Activated T-helper 1 cell treated with anti-CD3 and anti-CD28 coated beads, Interleukin-12 subunit alpha, Interleukin-12 subunit beta, Interleukin-2, Interleukin-4 antibody, amounts not matched to agents 30 ng/mL and 10 ng/mL and 1 ng/mL, durations not matched to agents 14 hours and 24 hours and 36 hours (primary cell): Measurements from ENCODE around the gene KLRK1. TPM values are rescaled to one million over a fixed set of nuclear protein-coding genes. Genes with fewer than 3 reads are reported as not detected.
"Not testable (repeated sequence)": the region's sequence is repeated elsewhere in the genome, so short reads cannot be mapped to it uniquely, and the experiment has no call there.

Source experiments
- DNase-seq: peaks from one replicate; pipeline ENCODE4 v3.0.0; 2021; ENCODE audit warnings: low spot score
- H3K27ac Mint-ChIP-seq: one replicate; pipeline ENCODE4 v1.8.0; 2021; ENCODE audit warnings: mild to moderate bottlenecking, mixed read lengths
- H3K27me3 Mint-ChIP-seq: one replicate; pipeline ENCODE4 v1.8.0; 2022; ENCODE audit warnings: mild to moderate bottlenecking, moderate library complexity, mixed read lengths; ENCODE audit not compliant: insufficient read depth
- H3K36me3 Mint-ChIP-seq: one replicate; pipeline ENCODE4 v1.8.0; 2021; ENCODE audit warnings: low read depth, mixed read lengths
- H3K4me1 Mint-ChIP-seq: one replicate; pipeline ENCODE4 v1.8.0; 2021; ENCODE audit warnings: low read depth, mixed read lengths
- H3K4me3 Mint-ChIP-seq: one replicate; pipeline ENCODE4 v1.8.0; 2021; ENCODE audit warnings: mild to moderate bottlenecking, moderate library complexity, mixed read lengths
- H3K9me3 Mint-ChIP-seq: one replicate; pipeline ENCODE4 v1.8.0; 2021; ENCODE audit warnings: mixed read lengths
- intact Hi-C: fragments of 100-400 bp; cut with micrococcal nuclease; formaldehyde crosslinking; loops from one replicate; pipeline ENCODE4 v1.15.1; 2024
- total RNA-seq: library from RNA; stranded (reverse); gene quantifications from 2 replicates; pipeline ENCODE4 v1.2.3, GENCODE V29; 2022

Gene KLRK1
- total RNA-seq, 1 donor from 2014 or later, result not detected

DNA sequence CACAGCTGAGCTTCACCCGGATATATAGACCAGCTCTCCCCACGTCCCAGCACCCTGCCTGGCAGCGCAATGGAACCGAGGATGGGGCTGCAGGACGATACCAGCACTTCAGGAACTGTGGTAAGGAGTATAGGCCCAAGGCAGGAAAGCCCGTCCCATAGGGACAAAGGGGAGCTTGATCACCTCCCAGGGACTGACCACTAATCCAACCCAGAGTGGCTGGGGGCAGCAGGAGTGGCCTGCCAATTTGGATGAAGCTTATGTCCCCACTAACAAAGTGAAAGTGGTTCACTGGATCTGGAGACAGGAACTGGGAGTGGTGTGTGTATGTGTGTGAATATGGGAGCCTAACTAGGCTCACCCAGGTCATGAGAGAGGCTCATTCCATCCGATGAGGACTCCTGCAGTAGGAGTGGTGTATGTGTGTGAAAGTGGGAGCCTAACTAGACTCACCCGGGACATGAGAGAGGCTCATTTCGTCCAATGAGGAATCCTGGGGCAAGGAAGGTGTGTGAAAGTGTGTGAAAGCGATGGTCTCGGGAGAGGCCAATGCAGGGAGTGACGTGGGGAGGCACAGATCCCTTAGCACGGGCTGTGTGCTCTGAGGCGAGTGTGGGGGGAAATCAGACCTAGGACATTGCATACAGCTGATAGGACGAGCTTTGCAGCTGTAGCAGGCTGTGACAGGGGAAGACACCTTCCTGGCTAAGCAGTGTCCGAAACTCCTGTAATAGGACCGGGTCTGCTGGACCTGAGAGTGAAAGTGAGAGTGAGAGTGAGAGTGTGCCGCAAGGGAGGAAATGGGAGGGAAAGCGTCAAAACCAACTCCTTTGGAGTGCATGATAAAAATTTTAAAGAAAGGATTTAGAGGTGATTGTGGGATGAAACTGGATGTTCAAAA lies 25.7 kb downstream of the KLRK1 start:
- Mint-ChIP-seq H3K4me1 (no peaks in the 10 kb centered on the region), H3K4me3 (no peak overlapping the region), H3K9me3 (peaks cover 6% of the 10 kb centered on the region), H3K27ac (no peak overlapping the region), H3K36me3 (no peaks in the 10 kb centered on the region), H3K27me3 (peaks cover 41% of the 10 kb centered on the region)
- intact Hi-C loops, result loop anchor here (2.0 to 5.0 kb wide), 3 partner anchors 59 to 1337 kb away; partner anchors contain the start of gene GABARAPL1
- DNase-seq, result peak; percentile 16

DNA sequence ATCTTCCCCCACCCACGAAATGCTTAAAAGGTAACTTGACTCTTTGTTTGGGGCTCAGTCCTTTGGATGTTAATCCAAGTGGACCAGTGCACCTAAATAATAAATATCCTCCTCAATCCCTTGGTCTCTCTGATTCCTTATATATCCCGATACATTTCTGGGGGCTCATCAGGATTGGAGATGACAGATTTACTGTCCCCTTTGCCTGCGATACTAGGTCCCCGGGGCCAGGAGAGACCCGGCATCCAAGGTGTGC lies 26.3 kb downstream of the KLRK1 start:
- Mint-ChIP-seq H3K27ac (no peak overlapping the region), H3K36me3 (no peaks in the 10 kb centered on the region), H3K4me3 (no peak overlapping the region), H3K9me3 (peaks cover 6% of the 10 kb centered on the region), H3K27me3 (peaks cover 44% of the 10 kb centered on the region), H3K4me1 (no peaks in the 10 kb centered on the region)
- no peak for DNase-seq
- intact Hi-C loops, result loop anchor here (5.0 kb wide), 1 partner anchor 1336 kb away; no protein-coding TSS in a partner anchor

DNA sequence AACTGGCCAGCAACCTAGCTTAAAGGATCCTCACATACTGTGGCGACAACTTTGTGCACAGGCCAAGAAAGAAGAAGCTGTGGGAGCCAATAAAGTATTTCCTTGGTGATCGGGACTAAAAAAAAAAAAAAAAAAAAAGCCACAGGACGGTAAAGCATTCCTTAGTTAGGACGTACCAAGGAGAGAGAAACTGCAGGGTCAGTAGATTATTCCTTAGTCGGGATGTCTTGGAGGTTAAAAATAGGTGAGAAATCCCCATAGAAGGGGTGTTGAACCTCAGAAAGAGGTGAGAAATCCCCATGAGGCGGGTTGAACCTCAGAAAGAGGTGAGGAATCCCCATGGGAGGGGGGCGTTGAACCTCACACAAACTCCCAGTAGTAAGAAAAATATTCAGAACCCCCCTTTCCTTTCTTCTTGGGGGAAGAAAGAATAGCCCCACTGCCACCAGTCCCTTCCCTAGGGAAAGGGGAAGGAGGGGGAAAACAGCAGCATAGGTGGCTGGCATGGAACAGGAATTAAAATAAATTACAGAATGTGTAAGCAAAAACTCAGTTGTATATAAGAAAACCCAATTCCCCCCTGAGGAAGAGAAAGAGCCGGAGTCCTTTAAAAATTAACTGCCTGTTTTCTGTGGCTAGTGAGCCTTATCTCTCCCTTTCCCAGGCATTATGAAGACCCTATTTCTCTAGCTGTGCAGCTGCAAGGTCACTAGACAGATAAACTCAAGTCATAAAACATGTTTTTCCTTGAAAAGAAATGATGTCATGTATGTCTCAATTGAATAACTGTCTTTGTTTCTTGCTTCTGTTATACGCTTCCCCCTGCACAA lies 26.8 kb downstream of the KLRK1 start:
- Mint-ChIP-seq H3K36me3 (no peaks in the 10 kb centered on the region), H3K4me1 (no peaks in the 10 kb centered on the region), H3K27me3 (peaks cover 42% of the 10 kb centered on the region), H3K27ac (no peak overlapping the region), H3K4me3 (no peak overlapping the region), H3K9me3 (peaks cover 2% of the 10 kb centered on the region)
- intact Hi-C loops, result loop anchor here (5.0 kb wide), 1 partner anchor 1336 kb away; no protein-coding TSS in a partner anchor
- no peak for DNase-seq

DNA sequence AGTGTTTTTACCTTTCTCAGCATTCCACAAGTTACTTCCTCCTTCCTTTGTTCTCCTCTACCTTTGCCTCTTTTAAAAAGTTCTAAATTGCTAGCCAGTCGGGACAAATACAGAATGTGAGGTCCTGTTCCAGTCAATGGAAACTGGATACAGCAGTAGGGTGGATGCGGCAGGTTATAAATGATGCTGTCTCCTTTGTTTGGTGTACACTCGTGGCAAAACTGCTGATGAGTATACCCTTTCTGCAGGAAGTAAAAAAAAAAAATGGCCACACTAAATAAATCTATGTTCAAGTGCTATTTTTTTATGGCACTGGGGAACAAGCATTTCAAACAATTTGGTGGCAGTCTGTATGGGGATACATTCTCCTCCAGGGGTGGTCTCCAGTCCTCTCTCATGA lies 27.5 kb downstream of the KLRK1 start:
- no peak overlapping the region for H3K4me3 Mint-ChIP-seq
- no peaks in the 10 kb centered on the region for H3K4me1 Mint-ChIP-seq
- no peaks in the 10 kb centered on the region for H3K36me3 Mint-ChIP-seq
- H3K27me3 Mint-ChIP-seq, result peaks cover 39% of the 10 kb centered on the region
- H3K9me3 Mint-ChIP-seq, result no peaks in the 10 kb centered on the region
- intact Hi-C loops, result loop anchor here (5.0 kb wide), 1 partner anchor 1335 kb away; no protein-coding TSS in a partner anchor
- no peak for DNase-seq
- H3K27ac Mint-ChIP-seq, result no peak overlapping the region

DNA sequence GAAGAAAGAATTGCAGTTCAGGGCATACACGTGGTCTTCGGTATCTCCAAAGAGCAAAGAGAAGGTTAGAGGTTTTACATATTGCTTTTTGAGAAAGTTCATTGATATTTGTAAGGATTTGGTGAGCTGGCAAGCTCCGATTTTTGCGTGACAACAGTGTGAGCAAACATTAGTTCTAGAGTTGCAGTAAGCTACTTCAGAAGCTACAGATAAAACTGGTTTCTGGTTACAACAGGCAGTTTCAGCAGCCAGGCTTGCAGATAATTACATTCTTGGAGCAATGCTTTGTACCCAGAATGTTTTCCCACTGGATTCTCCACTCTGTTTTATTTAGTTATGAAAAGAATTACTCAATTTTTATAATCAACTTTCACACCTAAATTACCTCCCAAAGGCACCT lies 28.2 kb downstream of the KLRK1 start:
- peaks cover 35% of the 10 kb centered on the region for H3K27me3 Mint-ChIP-seq
- no peaks in the 10 kb centered on the region for H3K4me1 Mint-ChIP-seq
- H3K36me3 Mint-ChIP-seq, result no peaks in the 10 kb centered on the region
- no peak overlapping the region for H3K4me3 Mint-ChIP-seq
- no peak overlapping the region for H3K27ac Mint-ChIP-seq
- no peak for DNase-seq
- intact Hi-C loops, result loop anchor here (5.0 kb wide), 1 partner anchor 1334 kb away; no protein-coding TSS in a partner anchor
- H3K9me3 Mint-ChIP-seq, result no peaks in the 10 kb centered on the region

DNA sequence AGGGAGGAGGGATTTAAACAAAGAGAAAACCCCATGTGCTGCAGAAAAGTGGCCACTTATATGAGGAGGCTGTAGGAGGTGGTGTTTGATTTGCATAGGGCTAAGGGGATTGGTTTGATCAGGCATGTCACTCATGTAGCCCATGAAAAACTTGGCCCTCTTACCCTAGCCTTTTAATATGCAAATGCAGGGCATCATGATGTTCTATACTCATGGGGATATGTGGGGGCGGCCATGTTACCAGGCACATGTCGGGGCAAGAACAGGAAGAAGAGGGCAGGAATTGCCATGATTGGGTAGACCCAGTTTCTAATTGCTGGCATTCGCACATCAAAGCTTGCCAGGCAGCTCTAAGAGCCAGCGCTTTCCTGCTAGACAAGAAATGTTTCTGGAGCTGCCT lies 28.8 kb downstream of the KLRK1 start:
- intact Hi-C loops, result loop anchor here (5.0 kb wide), 1 partner anchor 1334 kb away; no protein-coding TSS in a partner anchor
- Mint-ChIP-seq H3K4me3 (no peak overlapping the region), H3K27me3 (peaks cover 37% of the 10 kb centered on the region), H3K36me3 (no peaks in the 10 kb centered on the region), H3K9me3 (no peaks in the 10 kb centered on the region), H3K4me1 (no peaks in the 10 kb centered on the region), H3K27ac (no peak overlapping the region)
- no peak for DNase-seq

DNA sequence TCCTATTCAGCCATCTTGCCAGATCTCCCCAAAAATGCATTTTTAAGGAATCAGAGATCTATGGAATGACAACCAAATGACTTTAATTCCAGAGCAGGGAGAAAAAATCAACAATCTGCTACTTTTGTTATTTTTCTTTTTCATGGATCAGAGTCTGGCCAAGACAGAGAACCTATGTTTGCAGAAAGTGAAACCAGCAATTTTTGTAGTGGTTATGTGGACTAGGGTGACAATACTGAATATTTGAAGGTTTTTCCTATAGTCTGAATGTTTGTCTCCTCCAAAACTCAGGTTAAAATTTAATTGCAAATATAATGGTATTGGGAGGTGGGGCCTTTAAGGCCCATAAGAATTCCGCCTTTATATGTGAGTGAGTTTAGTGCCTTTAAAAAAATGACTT lies 30.9 kb downstream of the KLRK1 start:
- no peaks in the 10 kb centered on the region for H3K9me3 Mint-ChIP-seq
- H3K36me3 Mint-ChIP-seq, result no peaks in the 10 kb centered on the region
- H3K4me3 Mint-ChIP-seq, result no peak overlapping the region
- H3K27me3 Mint-ChIP-seq, result peaks cover 42% of the 10 kb centered on the region
- intact Hi-C loops, result no loop called here
- no peak for DNase-seq
- no peak overlapping the region for H3K27ac Mint-ChIP-seq
- no peaks in the 10 kb centered on the region for H3K4me1 Mint-ChIP-seq

DNA sequence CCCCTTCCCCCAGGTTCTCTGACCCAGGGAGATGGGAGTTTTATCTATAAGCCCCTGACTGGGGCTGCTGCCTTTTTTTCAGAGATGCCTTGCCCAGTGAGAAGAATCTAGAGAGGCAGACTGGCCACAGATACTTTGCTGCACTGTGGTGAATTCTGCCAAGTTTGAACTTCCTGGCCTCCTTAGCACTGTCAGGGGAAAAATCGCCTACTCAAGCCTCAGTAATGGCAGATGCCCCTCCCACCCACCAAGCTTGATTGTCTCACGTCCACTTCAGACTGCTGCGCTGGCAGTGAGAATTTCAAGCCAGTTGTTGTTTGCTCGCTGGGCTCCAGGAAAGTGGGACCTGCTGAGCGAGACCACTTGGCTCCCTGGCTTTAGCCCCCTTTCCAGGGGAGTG lies 31.7 kb downstream of the KLRK1 start:
- intact Hi-C loops, result no loop called here
- Mint-ChIP-seq H3K4me3 (no peak overlapping the region), H3K4me1 (no peaks in the 10 kb centered on the region), H3K9me3 (no peaks in the 10 kb centered on the region), H3K36me3 (no peaks in the 10 kb centered on the region), H3K27me3 (peaks cover 45% of the 10 kb centered on the region), H3K27ac (no peak overlapping the region)
- no peak for DNase-seq

DNA sequence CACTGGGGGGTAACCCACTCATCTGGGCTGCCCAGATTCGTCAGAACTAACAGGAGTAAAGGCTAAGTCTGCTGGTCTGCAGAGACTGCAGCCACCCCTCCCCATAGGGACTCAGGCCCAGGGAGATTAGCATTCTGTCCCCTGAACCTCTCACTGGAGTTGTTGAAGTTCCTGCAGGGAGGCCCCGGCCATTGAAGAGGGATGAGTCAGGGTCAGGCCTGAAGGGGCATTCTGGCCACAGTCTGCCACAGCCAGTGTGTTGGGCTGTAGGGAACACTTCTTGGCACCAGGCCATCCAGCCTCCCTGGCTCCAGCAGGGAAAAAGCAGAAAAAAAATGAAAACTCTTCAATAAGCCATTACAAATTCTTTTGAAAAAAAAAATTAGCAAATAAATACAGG lies 35.3 kb downstream of the KLRK1 start:
- H3K27ac Mint-ChIP-seq, result no peak overlapping the region
- H3K27me3 Mint-ChIP-seq, result peaks cover 30% of the 10 kb centered on the region
- no peaks in the 10 kb centered on the region for H3K4me1 Mint-ChIP-seq
- intact Hi-C loops, result no loop called here
- H3K9me3 Mint-ChIP-seq, result peaks cover 20% of the 10 kb centered on the region
- DNase-seq, result no peak
- no peaks in the 10 kb centered on the region for H3K36me3 Mint-ChIP-seq
- no peak overlapping the region for H3K4me3 Mint-ChIP-seq

DNA sequence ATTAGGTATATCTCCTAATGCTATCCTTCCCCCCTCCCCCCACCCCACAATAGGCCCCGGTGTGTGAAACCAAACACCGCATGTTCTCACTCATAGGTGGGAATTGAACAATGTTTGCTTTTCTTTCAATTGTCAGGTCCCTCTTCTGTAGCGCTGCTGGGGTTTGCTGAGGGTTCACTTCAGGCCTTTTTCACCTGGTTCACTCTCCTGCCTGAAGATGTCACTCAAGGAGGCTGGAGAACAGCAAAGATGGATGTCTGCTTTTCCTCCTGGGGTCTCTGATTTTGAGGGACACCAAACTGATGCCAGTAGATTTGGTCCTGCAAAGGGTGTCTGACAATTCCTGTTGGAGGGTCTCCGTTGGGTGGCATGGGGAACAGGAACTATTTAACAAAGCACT lies 35.8 kb downstream of the KLRK1 start:
- Mint-ChIP-seq H3K27me3 (peaks cover 25% of the 10 kb centered on the region), H3K4me1 (no peaks in the 10 kb centered on the region), H3K36me3 (no peaks in the 10 kb centered on the region), H3K27ac (no peak overlapping the region), H3K9me3 (peaks cover 20% of the 10 kb centered on the region), H3K4me3 (no peak overlapping the region)
- DNase-seq, result no peak
- intact Hi-C loops, result no loop called here

DNA sequence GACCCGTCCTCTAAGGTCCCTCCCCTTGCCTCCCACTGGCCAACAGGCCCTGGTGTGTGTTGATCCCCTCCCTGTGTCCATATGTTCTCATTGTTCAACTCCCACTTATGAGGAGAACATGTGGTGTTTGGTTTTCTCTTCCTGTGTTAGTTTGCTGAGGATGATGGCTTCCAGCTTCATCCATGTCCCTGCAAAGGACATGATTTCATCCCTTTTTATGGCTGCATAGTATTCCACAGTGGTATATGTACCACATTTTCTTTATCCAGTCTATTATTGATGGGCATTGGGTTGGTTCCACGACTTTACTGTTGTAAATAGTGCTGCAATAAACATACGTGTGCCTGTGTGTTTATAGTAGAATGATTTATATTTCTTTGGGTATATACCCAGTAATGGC lies 38.4 kb downstream of the KLRK1 start:
- H3K36me3 Mint-ChIP-seq, DNase-seq, H3K4me3 Mint-ChIP-seq, H3K4me1 Mint-ChIP-seq, intact Hi-C loops: not testable (repeated sequence)
- peak overlapping the region; percentile 57 for H3K27ac Mint-ChIP-seq
- H3K9me3 Mint-ChIP-seq, result peaks cover 20% of the 10 kb centered on the region
- peaks cover 18% of the 10 kb centered on the region for H3K27me3 Mint-ChIP-seq

DNA sequence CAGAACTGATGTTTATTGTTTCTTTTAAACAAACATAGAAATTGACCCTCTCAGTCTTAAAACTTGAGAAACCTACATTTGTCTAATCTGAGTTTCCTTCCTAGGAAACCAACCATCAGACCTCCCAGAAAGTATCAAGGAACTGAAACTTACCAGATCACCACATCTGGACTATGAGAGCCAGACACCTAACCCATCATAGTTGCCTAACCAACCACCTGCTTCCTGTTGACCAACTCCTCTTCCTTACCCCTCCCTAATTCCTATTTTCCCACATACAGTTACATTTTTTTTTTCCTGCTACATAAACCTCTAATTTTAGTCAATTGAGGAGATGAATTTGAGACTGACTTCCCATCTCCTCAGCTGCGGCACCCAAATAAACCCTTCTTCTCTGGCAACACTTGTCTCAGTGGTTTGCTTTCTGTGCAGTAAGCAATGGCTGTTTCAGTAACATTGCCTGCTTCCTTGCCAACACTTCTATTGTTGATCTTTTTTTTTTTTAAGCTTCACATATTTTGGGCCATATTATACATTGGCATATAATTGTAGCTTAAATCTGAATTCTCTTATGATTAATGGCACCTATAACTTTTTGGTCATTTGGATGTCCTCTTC lies 47.8 kb downstream of the KLRK1 start:
- Mint-ChIP-seq H3K4me1 (no peaks in the 10 kb centered on the region), H3K27me3 (peaks cover 9% of the 10 kb centered on the region), H3K4me3 (no peak overlapping the region), H3K27ac (no peak overlapping the region), H3K36me3 (no peaks in the 10 kb centered on the region), H3K9me3 (peaks cover 4% of the 10 kb centered on the region)
- DNase-seq, result no peak
- intact Hi-C loops, result no loop called here

DNA sequence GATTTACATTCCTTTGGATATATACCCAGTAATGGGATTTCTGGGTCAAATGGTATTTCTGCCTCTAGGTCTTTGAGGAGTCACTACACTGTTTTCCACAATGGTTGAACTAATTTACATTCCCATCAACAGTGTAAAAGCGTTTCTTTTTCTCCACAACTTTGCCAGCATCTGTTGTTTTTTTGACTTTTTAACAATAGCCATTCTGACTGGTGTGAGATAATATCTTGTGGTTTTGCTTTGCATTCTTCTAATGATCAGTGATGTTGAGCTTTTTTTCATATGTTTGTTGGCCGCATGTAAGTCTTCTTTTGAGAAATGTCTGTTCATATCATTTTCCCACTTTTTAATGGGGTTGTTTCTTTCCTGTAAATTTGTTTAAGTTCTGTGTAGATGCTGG lies 48.9 kb downstream of the KLRK1 start:
- intact Hi-C loops, H3K4me3 Mint-ChIP-seq, H3K36me3 Mint-ChIP-seq, H3K27ac Mint-ChIP-seq, H3K9me3 Mint-ChIP-seq, H3K4me1 Mint-ChIP-seq, DNase-seq: not testable (repeated sequence)
- H3K27me3 Mint-ChIP-seq, result peaks cover 12% of the 10 kb centered on the region
